Activated naive CD8-positive, alpha-beta T cell treated with anti-CD3 and anti-CD28 coated beads for 36 hours (primary cell): ENCODE measurements around the gene GRIK4. TPM values are rescaled to one million over a fixed set of nuclear protein-coding genes. Genes with fewer than 3 reads are reported as not detected.

ENCODE experiments used
- DNase-seq: peaks from one replicate; pipeline ENCODE4 v3.0.0; 2021
- H3K27ac Mint-ChIP-seq: one replicate; pipeline ENCODE4 v1.8.0; 2022; ENCODE audit warnings: mild to moderate bottlenecking, moderate library complexity, mixed read lengths
- H3K27me3 Mint-ChIP-seq: one replicate; pipeline ENCODE4 v1.8.0; 2022; ENCODE audit warnings: mild to moderate bottlenecking, mixed read lengths
- H3K36me3 Mint-ChIP-seq: one replicate; pipeline ENCODE4 v1.8.0; 2021; ENCODE audit warnings: mild to moderate bottlenecking, mixed read lengths
- H3K4me1 Mint-ChIP-seq: one replicate; pipeline ENCODE4 v1.8.0; 2021; ENCODE audit warnings: mixed read lengths
- H3K4me3 Mint-ChIP-seq: one replicate; pipeline ENCODE4 v1.8.0; 2022; ENCODE audit warnings: mild to moderate bottlenecking, moderate library complexity, mixed read lengths
- H3K9me3 Mint-ChIP-seq: one replicate; pipeline ENCODE4 v1.8.0; 2022; ENCODE audit warnings: mixed read lengths
- total RNA-seq, 2 experiments: library from RNA; stranded (reverse); gene quantifications; one replicate each; pipeline ENCODE4 v1.2.3, GENCODE V29; 2021

Gene GRIK4
- total RNA-seq, 2 experiments from 2014 or later: 0.40 to 0.43 TPM

- peaks cover 6% of the 10 kb centered on the region for H3K27me3 Mint-ChIP-seq
- peaks cover 3% of the 10 kb centered on the region for H3K9me3 Mint-ChIP-seq
- no peaks in the 10 kb centered on the region for H3K4me1 Mint-ChIP-seq
- no peaks in the 10 kb centered on the region for H3K36me3 Mint-ChIP-seq
- H3K4me3 Mint-ChIP-seq: no peak overlapping the region
- DNase-seq: no peak
- no peak overlapping the region for H3K27ac Mint-ChIP-seq
These were observed 192.8 kb downstream of the GRIK4 start for GRCh38 chr11:120704256-120704750.

- no peak overlapping the region for H3K4me3 Mint-ChIP-seq
- H3K4me1 Mint-ChIP-seq: no peaks in the 10 kb centered on the region
- DNase-seq: no peak
- peaks cover 3% of the 10 kb centered on the region for H3K9me3 Mint-ChIP-seq
- no peak overlapping the region for H3K27ac Mint-ChIP-seq
- H3K27me3 Mint-ChIP-seq: peaks cover 6% of the 10 kb centered on the region
- H3K36me3 Mint-ChIP-seq: no peaks in the 10 kb centered on the region
These were observed 194.7 kb downstream of the GRIK4 start for GRCh38 chr11:120706257-120706656.

GRCh38 chr11:120707098-120707497 lies 195.6 kb downstream of the GRIK4 start:
- Mint-ChIP-seq H3K9me3 (peaks cover 3% of the 10 kb centered on the region), H3K4me1 (no peaks in the 10 kb centered on the region), H3K27ac (no peak overlapping the region), H3K36me3 (no peaks in the 10 kb centered on the region), H3K4me3 (no peak overlapping the region), H3K27me3 (peaks cover 6% of the 10 kb centered on the region)
- no peak for DNase-seq

- H3K4me3 Mint-ChIP-seq: no peak overlapping the region
- no peaks in the 10 kb centered on the region for H3K36me3 Mint-ChIP-seq
- no peak for DNase-seq
- no peaks in the 10 kb centered on the region for H3K4me1 Mint-ChIP-seq
- H3K27ac Mint-ChIP-seq: no peak overlapping the region
- H3K9me3 Mint-ChIP-seq: peaks cover 3% of the 10 kb centered on the region
- peaks cover 6% of the 10 kb centered on the region for H3K27me3 Mint-ChIP-seq
These were observed 196.1 kb downstream of the GRIK4 start for GRCh38 chr11:120707663-120708062.

GRCh38 chr11:120708511-120709183 lies 197.1 kb downstream of the GRIK4 start:
- DNase-seq: no peak
- Mint-ChIP-seq H3K27ac (no peak overlapping the region), H3K9me3 (peaks cover 3% of the 10 kb centered on the region), H3K4me3 (no peak overlapping the region), H3K36me3 (no peaks in the 10 kb centered on the region), H3K27me3 (peaks cover 6% of the 10 kb centered on the region), H3K4me1 (no peaks in the 10 kb centered on the region)

DNA sequence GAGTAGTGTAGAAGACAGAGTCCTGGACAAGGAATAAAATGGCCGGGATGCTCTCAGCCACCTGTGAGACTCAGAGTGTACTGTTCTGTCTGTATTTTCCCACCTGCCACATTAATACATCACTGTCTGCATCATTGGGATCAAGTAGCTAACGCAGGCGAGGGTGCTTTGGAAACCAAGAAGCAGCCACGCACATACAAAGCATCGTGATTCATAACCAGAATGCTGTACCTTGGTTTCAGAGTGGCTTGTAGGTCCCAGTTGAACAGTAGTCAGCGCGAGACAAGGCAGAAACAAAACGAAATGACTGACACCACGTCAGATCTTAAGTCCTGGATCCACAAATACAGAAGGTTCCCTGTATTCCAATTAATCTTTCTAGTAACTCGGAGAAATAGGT lies 198.3 kb downstream of the GRIK4 start:
- H3K4me1 Mint-ChIP-seq: no peaks in the 10 kb centered on the region
- peaks cover 6% of the 10 kb centered on the region for H3K27me3 Mint-ChIP-seq
- H3K27ac Mint-ChIP-seq: no peak overlapping the region
- H3K9me3 Mint-ChIP-seq: peaks cover 3% of the 10 kb centered on the region
- DNase-seq: no peak
- no peak overlapping the region for H3K4me3 Mint-ChIP-seq
- H3K36me3 Mint-ChIP-seq: no peaks in the 10 kb centered on the region

GRCh38 chr11:120710354-120711131 lies 199.0 kb downstream of the GRIK4 start:
- DNase-seq: no peak
- Mint-ChIP-seq H3K27me3 (peaks cover 6% of the 10 kb centered on the region), H3K27ac (no peak overlapping the region), H3K4me1 (peaks cover 5% of the 10 kb centered on the region), H3K36me3 (no peaks in the 10 kb centered on the region), H3K9me3 (peaks cover 3% of the 10 kb centered on the region), H3K4me3 (no peak overlapping the region)

DNA sequence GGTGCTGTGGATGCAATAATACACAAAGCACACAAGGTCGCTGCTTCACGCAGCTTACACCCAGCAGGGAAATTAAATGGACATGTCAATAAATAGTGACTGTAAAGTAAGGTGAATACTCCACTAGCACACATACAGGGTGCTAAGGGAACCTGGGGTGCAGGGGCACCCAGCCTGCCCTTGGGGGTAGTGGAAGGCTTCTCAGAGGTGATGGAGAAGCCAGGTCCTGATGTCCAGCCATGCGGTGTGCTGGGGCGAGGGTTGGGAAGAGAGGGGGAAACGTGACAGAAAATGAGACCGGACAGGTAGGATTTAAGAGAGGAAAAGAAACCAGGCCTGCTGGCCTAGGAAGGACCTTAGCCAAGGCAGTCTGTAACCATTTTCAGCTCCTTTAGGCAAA lies 200.5 kb downstream of the GRIK4 start:
- H3K4me3 Mint-ChIP-seq: no peak overlapping the region
- no peak for DNase-seq
- peaks cover 5% of the 10 kb centered on the region for H3K4me1 Mint-ChIP-seq
- no peak overlapping the region for H3K27ac Mint-ChIP-seq
- no peaks in the 10 kb centered on the region for H3K36me3 Mint-ChIP-seq
- H3K9me3 Mint-ChIP-seq: peaks cover 3% of the 10 kb centered on the region
- peaks cover 6% of the 10 kb centered on the region for H3K27me3 Mint-ChIP-seq

DNA sequence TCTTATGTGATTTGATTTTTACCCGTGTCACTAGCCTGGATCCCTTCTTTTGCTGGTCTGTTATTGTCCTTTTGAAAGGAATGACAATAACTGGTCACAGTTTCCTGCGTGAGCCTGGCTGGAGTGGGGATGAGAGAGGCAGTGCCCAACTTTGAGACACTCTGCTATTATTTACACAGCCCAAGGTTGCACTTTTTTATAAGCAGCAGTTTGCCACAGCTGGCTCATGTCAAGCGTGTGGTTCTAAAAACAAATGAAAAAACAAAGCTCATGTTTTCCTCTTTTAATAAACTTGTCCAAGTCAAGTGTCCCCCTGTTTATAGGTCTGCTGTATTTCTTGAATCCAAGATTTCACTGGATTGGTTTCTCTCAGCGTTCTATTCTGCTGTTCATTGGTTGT lies 201.3 kb downstream of the GRIK4 start:
- H3K27me3 Mint-ChIP-seq: peaks cover 5% of the 10 kb centered on the region

GRCh38 chr11:120713296-120713695 lies 201.7 kb downstream of the GRIK4 start:
- no peak for DNase-seq
- H3K4me1 Mint-ChIP-seq: peaks cover 5% of the 10 kb centered on the region
- H3K36me3 Mint-ChIP-seq: no peaks in the 10 kb centered on the region
- peaks cover 3% of the 10 kb centered on the region for H3K27me3 Mint-ChIP-seq
- H3K4me3 Mint-ChIP-seq: no peak overlapping the region
- H3K27ac Mint-ChIP-seq: no peak overlapping the region
- H3K9me3 Mint-ChIP-seq: no peaks in the 10 kb centered on the region

More for the DNA sequence above, 201.3 kb downstream of the GRIK4 start:
- DNase-seq: no peak
- Mint-ChIP-seq H3K9me3 (no peaks in the 10 kb centered on the region), H3K4me3 (no peak overlapping the region), H3K27ac (no peak overlapping the region), H3K4me1 (peaks cover 5% of the 10 kb centered on the region), H3K36me3 (no peaks in the 10 kb centered on the region)

GRCh38 chr11:120714438-120714837 lies 202.9 kb downstream of the GRIK4 start:
- Mint-ChIP-seq H3K9me3 (no peaks in the 10 kb centered on the region), H3K4me3 (no peak overlapping the region), H3K27ac (no peak overlapping the region), H3K4me1 (peaks cover 5% of the 10 kb centered on the region), H3K27me3 (peaks cover 7% of the 10 kb centered on the region), H3K36me3 (no peaks in the 10 kb centered on the region)
- DNase-seq: no peak

- Mint-ChIP-seq H3K4me1 (peaks cover 5% of the 10 kb centered on the region), H3K36me3 (no peaks in the 10 kb centered on the region), H3K27ac (no peak overlapping the region), H3K9me3 (no peaks in the 10 kb centered on the region), H3K4me3 (peak overlapping the region; percentile 70), H3K27me3 (peaks cover 15% of the 10 kb centered on the region)
- no peak for DNase-seq
These were observed 203.7 kb downstream of the GRIK4 start for GRCh38 chr11:120715239-120715638.

- H3K9me3 Mint-ChIP-seq: no peaks in the 10 kb centered on the region
- no peak overlapping the region for H3K27ac Mint-ChIP-seq
- no peak for DNase-seq
- no peaks in the 10 kb centered on the region for H3K36me3 Mint-ChIP-seq
- peaks cover 23% of the 10 kb centered on the region for H3K27me3 Mint-ChIP-seq
- no peak overlapping the region for H3K4me3 Mint-ChIP-seq
- H3K4me1 Mint-ChIP-seq: peaks cover 5% of the 10 kb centered on the region
These were observed 205.5 kb downstream of the GRIK4 start for GRCh38 chr11:120717042-120717441.

DNA sequence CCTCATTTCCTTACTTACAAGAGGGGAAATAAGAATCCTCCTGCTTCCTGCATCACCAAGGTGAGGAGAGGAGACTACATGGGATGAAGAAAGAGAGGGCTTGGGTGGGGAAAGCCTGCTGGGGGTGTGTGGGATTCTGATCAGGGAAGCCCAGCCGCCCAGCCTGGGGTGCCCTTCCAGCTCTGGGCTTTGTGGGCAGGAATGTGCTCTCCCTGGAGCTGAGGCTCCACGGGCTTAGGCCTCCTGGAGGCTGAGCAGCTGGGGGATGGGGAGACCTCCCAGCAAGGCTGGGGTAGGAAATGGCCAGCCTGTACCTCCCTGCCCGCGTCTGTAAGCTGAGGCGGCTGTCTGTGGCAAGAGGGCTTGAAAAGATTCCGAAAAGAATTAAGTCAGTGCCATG lies 206.1 kb downstream of the GRIK4 start:
- Mint-ChIP-seq H3K36me3 (no peaks in the 10 kb centered on the region), H3K4me3 (no peak overlapping the region), H3K9me3 (no peaks in the 10 kb centered on the region), H3K27ac (no peak overlapping the region), H3K27me3 (peaks cover 23% of the 10 kb centered on the region), H3K4me1 (peaks cover 5% of the 10 kb centered on the region)
- no peak for DNase-seq

DNA sequence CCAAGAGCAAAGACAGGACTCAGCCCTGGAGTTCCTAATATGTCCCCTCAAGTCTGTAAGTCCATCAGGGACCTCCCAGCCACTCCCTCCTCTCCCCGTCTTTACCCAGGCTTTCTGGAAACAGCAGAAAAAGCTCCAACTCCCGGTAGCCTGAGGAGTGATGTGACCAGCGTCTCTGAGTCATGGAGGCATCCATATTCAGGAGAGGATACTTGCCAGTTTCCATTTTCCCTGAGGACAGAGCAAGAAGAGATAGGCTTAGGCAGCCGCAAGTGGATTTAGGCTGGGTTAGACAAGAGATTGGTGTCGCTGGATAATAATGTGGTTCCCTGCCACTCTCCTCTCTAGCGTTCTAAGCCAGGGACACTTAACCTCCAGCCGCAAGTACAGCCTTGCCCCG lies 206.6 kb downstream of the GRIK4 start:
- no peak for DNase-seq
- H3K27me3 Mint-ChIP-seq: peaks cover 23% of the 10 kb centered on the region

DNA sequence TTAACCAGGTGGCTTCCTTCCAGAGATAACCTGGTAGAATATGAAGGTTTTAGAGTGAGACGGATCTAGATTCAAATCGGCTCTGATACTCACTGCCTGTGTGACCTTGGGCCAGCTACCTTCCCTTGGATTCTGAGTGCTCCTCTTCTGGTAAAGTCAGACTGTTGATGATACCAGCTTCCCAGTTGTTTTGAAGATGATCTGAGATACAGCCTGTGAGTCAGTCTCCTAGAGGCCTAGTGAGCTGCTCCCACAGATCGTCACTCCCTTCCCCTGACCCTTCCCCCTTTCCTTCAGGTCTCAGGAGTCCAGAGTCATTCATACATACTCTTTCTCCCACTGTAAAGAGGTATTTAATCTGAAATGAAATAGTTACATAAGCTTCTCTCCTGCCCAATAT lies 207.8 kb downstream of the GRIK4 start:
- Mint-ChIP-seq H3K36me3 (no peaks in the 10 kb centered on the region), H3K9me3 (no peaks in the 10 kb centered on the region), H3K4me1 (peaks cover 5% of the 10 kb centered on the region), H3K27ac (no peak overlapping the region), H3K4me3 (no peak overlapping the region), H3K27me3 (peaks cover 23% of the 10 kb centered on the region)
- no peak for DNase-seq

More for the DNA sequence above, 206.6 kb downstream of the GRIK4 start:
- H3K36me3 Mint-ChIP-seq: no peaks in the 10 kb centered on the region
- H3K27ac Mint-ChIP-seq: no peak overlapping the region
- no peak overlapping the region for H3K4me3 Mint-ChIP-seq
- H3K9me3 Mint-ChIP-seq: no peaks in the 10 kb centered on the region
- peaks cover 5% of the 10 kb centered on the region for H3K4me1 Mint-ChIP-seq
